Testis (tissue), 3 donors: ENCODE measurements around the gene TCF7. TPM values are rescaled to one million over a fixed set of nuclear protein-coding genes. Genes with fewer than 3 reads are reported as not detected.

Source experiments
- DNase-seq: peaks from one replicate; pipeline ENCODE4 v3.0.0-alpha.2; 2019
- H3K27ac ChIP-seq, 2 donors: fragments of 200-600 bp; sonication (generic); one replicate each; pipeline ENCODE4 v1.5.1; 2019
- H3K27me3 ChIP-seq: fragments of 200-600 bp; sonication (generic); one replicate; pipeline ENCODE4 v1.5.1; 2019
- H3K36me3 ChIP-seq: fragments of 200-600 bp; sonication (generic); one replicate; pipeline ENCODE4 v1.5.1; 2017; ENCODE audit warnings: low read depth; ENCODE audit errors: missing control alignments
- H3K4me1 ChIP-seq: fragments of 200-600 bp; sonication (generic); one replicate; pipeline ENCODE4 v1.5.1; 2019
- H3K4me3 ChIP-seq, 2 donors: fragments of 200-600 bp; sonication (generic); one replicate each; pipeline ENCODE4 v1.5.1; 2017 to 2019
- H3K9me3 ChIP-seq: fragments of 200-600 bp; sonication (generic); one replicate; pipeline ENCODE4 v1.5.1; 2017
- POLR2A ChIP-seq: fragments of 450-650 bp; IDR thresholded peaks from one replicate; pipeline ENCODE4 v1.6.1; 2017; ENCODE audit warnings: antibody characterized with exemption, mild to moderate bottlenecking, moderate library complexity
- WGBS, 2 donors: methylation state at CpG; one replicate each; pipeline ENCODE4 v1.1.5; 2018; 5-methylcytosine and 5-hydroxymethylcytosine counted together
- intact Hi-C: fragments of 100-400 bp; cut with DNase I; formaldehyde crosslinking; loops from one replicate; pipeline ENCODE4 v1.15.1; 2023; ENCODE audit warnings: low total_unique reads
- polyA plus RNA-seq: library from polyadenylated mRNA; stranded (reverse); fragments of 350-450 nt; fragmentation: Illumina TruSeq; extraction: RNeasy Lipid Tissue Mini Kit (QIAGEN cat#74804); gene quantifications from one replicate; pipeline ENCODE4 v1.2.3, GENCODE V29; 2014; ENCODE audit warnings: low read depth, low replicate concordance; ENCODE audit not compliant: insufficient read depth
- total RNA-seq, 2 donors: library from RNA; depleted of rRNA; stranded (reverse); fragments of >200 nt; gene quantifications; one replicate each; pipeline ENCODE4 v1.2.3, GENCODE V29; 2016
- TF ChIP-seq, protein P1 (sequence below), 3 experiments: fragments of 450-650 bp in 2 of 3; fragments of 200-600 bp in 1 of 3; sonication (generic) in 1 of 3; IDR thresholded peaks; one replicate each; pipeline ENCODE4 v1.5.1; 2016 to 2019; ENCODE audit warnings: antibody characterized with exemption in 3 of 3, mild to moderate bottlenecking in 2 of 3, moderate library complexity in 1 of 3

Gene TCF7
- total and polyA plus RNA-seq, 3 donors from 2014 or later = 9.9 to 16.1 (median 15.2) TPM

- 87 to 88% methylated on average over 12 to 13 of the region's 13 CpGs for WGBS, 2 donors
Measured at GRCh38 chr5:134145779-134146581, 31.5 kb downstream of the TCF7 start.

GRCh38 chr5:134146651-134147518 lies 32.4 kb downstream of the TCF7 start:
- H3K27me3 ChIP-seq = no peaks in the 10 kb centered on the region
- H3K27ac ChIP-seq = no peak overlapping the region
- intact Hi-C loops = no loop called here
- 86 to 90% methylated on average over 4 of the region's 4 CpGs for WGBS, 2 donors
- H3K4me3 ChIP-seq = no peak overlapping the region
- DNase-seq = peak; percentile 12
- TF ChIP-seq, protein P1, sequence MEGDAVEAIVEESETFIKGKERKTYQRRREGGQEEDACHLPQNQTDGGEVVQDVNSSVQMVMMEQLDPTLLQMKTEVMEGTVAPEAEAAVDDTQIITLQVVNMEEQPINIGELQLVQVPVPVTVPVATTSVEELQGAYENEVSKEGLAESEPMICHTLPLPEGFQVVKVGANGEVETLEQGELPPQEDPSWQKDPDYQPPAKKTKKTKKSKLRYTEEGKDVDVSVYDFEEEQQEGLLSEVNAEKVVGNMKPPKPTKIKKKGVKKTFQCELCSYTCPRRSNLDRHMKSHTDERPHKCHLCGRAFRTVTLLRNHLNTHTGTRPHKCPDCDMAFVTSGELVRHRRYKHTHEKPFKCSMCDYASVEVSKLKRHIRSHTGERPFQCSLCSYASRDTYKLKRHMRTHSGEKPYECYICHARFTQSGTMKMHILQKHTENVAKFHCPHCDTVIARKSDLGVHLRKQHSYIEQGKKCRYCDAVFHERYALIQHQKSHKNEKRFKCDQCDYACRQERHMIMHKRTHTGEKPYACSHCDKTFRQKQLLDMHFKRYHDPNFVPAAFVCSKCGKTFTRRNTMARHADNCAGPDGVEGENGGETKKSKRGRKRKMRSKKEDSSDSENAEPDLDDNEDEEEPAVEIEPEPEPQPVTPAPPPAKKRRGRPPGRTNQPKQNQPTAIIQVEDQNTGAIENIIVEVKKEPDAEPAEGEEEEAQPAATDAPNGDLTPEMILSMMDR (IDR thresholded peaks at IDR 0.05) = no peak
- no peak for TF ChIP-seq POLR2A
- peaks cover 35% of the 10 kb centered on the region for H3K4me1 ChIP-seq
- H3K9me3 ChIP-seq = no peaks in the 10 kb centered on the region
- H3K36me3 ChIP-seq = peaks cover 4% of the 10 kb centered on the region

More at GRCh38 chr5:134145779-134146581, 31.5 kb downstream of the TCF7 start:
- DNase-seq = peak; percentile 89
- intact Hi-C loops = no loop called here
- peaks cover 32% of the 10 kb centered on the region for H3K4me1 ChIP-seq
- no peaks in the 10 kb centered on the region for H3K27me3 ChIP-seq
- H3K4me3 ChIP-seq = no peak overlapping the region
- H3K36me3 ChIP-seq = peaks cover 4% of the 10 kb centered on the region
- TF ChIP-seq, protein P1 (IDR thresholded peaks at IDR 0.05) = peak; percentile 89 to 96 (median 90)
- TF ChIP-seq POLR2A = no peak
- H3K27ac ChIP-seq = no peak overlapping the region
- no peaks in the 10 kb centered on the region for H3K9me3 ChIP-seq

DNA sequence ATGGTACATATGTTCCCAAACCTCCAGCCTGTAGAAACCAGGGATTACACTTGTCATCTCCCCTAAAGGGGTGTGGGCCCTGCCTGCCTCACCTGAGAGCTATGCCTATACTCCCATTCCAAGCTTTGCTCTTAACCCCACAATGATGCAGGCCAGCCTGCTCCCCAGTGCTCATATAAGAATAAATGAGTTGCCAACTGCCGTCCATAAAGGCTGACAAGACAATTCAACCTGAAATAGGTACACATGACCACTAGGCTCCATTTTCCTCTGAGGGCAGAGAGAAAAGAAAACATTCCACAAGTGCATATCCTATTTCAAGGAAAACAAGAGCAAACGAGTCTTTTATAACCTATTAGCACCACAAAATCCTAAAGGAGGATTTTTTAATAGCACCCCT lies 33.8 kb downstream of the TCF7 start:
- intact Hi-C loops = no loop called here
- H3K27ac ChIP-seq = peak overlapping the region in 1 of 2 donors; percentile 11
- WGBS, 2 donors = 40 to 44% methylated on average over 2 of the region's 2 CpGs

GRCh38 chr5:134148986-134149539 lies 34.6 kb downstream of the TCF7 start:
- peak; percentile 12 for DNase-seq
- Histone ChIP-seq H3K9me3 (no peaks in the 10 kb centered on the region), H3K4me3 (no peak overlapping the region), H3K4me1 (peaks cover 35% of the 10 kb centered on the region), H3K36me3 (peaks cover 4% of the 10 kb centered on the region), H3K27ac (peak overlapping the region; percentile 12 to 39), H3K27me3 (no peaks in the 10 kb centered on the region)
- intact Hi-C loops = no loop called here
- TF ChIP-seq POLR2A = no peak
- TF ChIP-seq, protein P1 (IDR thresholded peaks at IDR 0.05) = no peak
- WGBS, 2 donors = 87 to 92% methylated on average over 6 of the region's 6 CpGs

More for the DNA sequence above, 33.8 kb downstream of the TCF7 start:
- no peaks in the 10 kb centered on the region for H3K9me3 ChIP-seq
- H3K27me3 ChIP-seq = no peaks in the 10 kb centered on the region
- no peak overlapping the region for H3K4me3 ChIP-seq
- peaks cover 35% of the 10 kb centered on the region for H3K4me1 ChIP-seq
- DNase-seq = no peak
- H3K36me3 ChIP-seq = peaks cover 4% of the 10 kb centered on the region
- no peak for TF ChIP-seq POLR2A
- TF ChIP-seq, protein P1 (IDR thresholded peaks at IDR 0.05) = no peak
